ENCODE data around the gene KCNE2.
"Not testable (repeated sequence)": the region's sequence is repeated elsewhere in the genome, so short reads cannot be mapped to it uniquely, and the experiment has no call there.

KCNE2 gene

GRCh38 chr21:34353182-34353581 lies 10.6 kb upstream of the KCNE2 start:
- DNase-seq (ENCODE audit: low spot score) = no peak

- DNase-seq (ENCODE audit: low spot score) = no peak
Measured at GRCh38 chr21:34354836-34355235, 9.0 kb upstream of the KCNE2 start.

GRCh38 chr21:34355570-34355969 lies 8.2 kb upstream of the KCNE2 start:
- no peak for DNase-seq (ENCODE audit: low spot score)

DNA sequence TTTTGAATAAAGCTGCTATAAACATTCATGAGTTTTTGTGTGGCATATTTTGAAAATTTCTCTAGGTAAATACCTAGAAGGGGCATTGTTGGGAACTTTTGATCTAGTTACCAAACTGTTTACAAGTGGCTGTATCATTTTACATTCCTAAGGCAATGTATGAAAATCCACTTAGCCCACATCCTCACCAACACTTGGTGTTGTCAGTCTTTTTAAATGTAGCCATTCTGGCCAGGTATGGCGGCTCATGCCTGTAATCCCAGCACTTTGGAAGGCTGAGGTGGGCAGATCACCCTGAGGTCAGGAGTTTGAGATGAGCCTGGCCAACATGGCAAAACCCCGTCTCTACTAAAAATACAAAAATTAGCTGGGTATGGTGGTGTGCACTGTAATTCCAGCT lies 5.9 kb upstream of the KCNE2 start:
- no peak for DNase-seq (ENCODE audit: low spot score)

GRCh38 chr21:34358866-34359265 lies 4.9 kb upstream of the KCNE2 start:
- DNase-seq (ENCODE audit: low spot score) = no peak

DNA sequence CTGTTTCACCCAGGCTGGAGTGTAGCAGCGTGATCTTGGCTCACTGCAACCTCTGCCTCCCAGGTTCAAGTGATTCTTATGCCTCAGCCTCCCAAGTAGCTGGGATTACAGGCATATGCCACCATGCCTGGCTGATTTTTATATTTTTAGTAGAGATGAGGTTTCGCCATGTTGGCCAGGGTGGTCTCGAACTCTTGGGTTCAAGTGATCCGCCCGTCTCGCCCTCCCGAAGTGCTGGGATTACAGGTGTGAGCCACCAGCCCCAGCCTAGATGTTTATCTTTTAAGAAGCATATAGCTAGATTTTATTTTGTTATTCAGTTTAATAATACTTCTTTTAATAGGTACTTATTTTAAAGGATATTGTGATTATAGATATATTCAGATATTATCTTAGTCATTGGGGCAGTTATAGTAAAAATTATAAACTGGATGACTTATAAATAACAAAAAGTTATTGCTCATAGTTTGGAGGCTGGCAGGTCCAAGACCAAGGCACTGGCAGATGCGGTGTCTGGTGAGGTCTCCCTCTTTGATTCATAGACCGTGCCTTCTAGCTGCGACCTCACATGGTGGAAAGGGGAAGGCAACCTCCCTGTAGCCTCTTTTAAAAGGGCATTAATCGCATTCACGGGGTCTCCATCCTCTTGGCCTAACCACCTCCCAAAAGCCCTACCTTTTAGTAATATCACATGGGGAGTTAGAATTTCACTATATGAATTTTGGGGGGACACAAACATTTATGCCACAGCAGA lies 3.1 kb upstream of the KCNE2 start:
- no peak for DNase-seq (ENCODE audit: low spot score)

GRCh38 chr21:34362136-34362444 lies 1.7 kb upstream of the KCNE2 start:
- no peak for DNase-seq (ENCODE audit: low spot score)

GRCh38 chr21:34362670-34363069 lies 1.1 kb upstream of the KCNE2 start:
- no peak for DNase-seq (ENCODE audit: low spot score)

DNA sequence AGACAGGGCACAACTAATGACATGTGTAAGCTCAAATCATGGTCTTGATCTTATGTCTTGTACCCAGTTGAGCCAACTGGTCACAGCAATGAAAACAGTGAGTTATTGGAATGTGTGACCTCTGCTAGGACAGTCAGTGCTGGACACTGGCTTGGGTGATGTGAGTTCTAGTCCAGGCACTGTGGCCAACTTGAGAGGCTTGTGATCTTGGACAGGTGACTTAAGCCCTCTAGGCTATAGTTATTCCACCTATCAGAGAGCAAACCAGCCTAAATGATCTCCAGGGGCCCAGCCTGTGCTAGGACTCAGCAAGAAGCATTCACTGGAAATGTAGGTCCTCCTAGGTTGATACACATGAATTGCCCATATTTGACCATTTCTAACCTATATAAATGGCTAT lies 1.1 kb downstream of the KCNE2 start:
- no peak for DNase-seq (ENCODE audit: low spot score)

DNA sequence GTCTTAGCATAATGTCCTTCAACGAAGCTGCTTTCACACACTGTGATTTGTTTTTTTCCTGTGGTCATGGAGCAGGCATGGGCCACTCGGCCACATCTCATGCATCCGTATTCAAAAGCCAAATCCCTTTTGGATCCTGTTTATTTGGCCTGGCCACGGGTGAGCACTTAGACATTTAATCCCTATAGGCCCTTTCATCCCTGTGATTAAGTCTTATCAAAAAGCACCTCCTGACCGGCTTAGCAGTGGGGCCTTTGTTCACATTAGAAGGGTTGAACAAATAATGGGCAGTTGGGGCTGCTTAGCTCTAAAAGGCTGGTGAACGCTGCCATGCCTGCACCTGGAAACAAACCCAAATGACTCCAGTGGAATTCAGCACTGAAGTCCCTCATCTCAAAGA lies 2.0 kb downstream of the KCNE2 start:
- DNase-seq (ENCODE audit: low spot score) = no peak

- DNase-seq (ENCODE audit: low spot score) = peak; percentile 70
Measured at GRCh38 chr21:34367320-34367935, 3.6 kb downstream of the KCNE2 start.

DNA sequence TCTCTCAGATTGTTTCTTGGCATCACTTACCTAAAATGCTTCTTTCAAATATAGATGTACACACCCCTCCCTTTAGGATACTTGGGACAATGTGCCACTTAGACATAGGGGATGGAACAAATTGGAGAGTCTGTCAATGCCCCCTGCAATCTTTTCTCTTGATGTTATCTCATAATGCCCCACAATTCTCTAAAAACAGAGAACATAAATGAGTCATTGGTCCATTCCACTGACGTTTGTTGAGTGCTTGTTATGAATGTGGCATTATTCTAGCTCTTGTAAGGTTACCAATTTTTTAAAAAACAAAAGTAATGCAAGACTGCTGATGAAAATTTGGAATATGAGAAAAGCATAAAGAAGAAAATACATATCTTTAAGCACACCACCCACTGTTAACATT lies 5.9 kb downstream of the KCNE2 start:
- no peak for DNase-seq (ENCODE audit: low spot score)

GRCh38 chr21:34372321-34372720 lies 8.5 kb downstream of the KCNE2 start:
- no peak for DNase-seq (ENCODE audit: low spot score)

DNA sequence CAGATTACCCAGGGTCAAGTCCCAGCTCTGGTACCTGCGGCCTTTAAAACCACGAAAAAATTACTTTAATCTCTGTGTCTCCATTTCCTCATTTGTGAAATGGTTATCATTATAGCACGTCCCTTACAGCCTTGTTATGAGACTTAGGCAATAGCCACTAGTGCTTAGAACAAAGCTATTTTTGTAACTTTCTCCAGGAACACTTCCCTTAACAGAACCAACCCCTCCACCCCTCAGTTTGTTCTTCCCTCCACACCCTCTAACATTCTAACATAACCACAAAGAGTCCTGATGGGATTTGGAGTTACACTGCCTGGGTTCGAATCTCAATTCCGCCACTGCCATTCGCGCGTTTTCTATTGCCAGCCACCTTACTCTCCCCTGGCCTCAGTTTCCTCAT lies 10.7 kb downstream of the KCNE2 start:
- DNase-seq (ENCODE audit: low spot score) = not testable (repeated sequence)

GRCh38 chr21:34374940-34375618 lies 11.3 kb downstream of the KCNE2 start, which contains the start of gene SMIM11:
Gene SMIM11, plus strand, starts transcription at chr21:34375507. Its CDS starts 3,998 bp downstream, at chr21:34379505.
- not testable (repeated sequence) for DNase-seq (ENCODE audit: low spot score)

DNA sequence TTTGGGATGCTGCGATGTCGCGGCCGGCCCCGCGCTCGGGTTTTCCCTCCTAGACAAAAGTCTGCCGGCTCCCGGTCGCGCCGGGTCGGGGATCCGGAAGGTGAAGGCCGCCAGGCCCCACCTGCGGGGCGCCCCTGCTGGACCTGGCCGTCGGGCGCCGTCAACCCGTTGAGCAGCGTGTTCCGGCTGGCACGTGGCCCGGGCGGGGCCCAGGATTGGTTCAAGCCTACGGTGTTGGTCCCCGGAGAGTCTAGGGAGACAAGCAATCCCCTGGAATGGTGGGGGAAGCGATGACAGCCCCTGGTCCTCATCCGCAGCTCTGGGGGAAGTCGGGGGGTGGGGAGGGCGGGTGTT lies 11.8 kb downstream of the KCNE2 start:
- DNase-seq (ENCODE audit: low spot score) = not testable (repeated sequence)

DNA sequence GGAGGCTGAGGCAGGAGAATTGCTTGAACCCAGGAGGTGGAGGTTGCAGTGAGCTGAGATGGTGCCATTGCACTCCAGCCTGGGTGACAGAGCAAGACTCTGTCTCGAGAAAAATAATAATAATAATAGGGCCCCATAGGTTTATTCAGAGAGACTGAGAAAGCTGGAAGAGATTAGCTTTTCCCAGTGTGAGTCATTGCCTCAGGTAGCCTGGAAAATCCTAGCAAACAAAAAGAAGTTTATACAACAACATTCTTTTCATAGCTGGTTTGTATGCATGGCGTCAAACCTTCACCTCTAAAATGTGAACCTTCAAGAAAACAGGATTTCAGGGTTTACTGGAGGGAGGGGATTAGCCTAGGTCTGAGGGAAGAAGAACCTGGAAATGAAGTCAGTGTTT lies 19.3 kb downstream of the KCNE2 start:
- not testable (repeated sequence) for DNase-seq (ENCODE audit: low spot score)

GRCh38 chr21:34383724-34384415 lies 20.1 kb downstream of the KCNE2 start:
- DNase-seq (ENCODE audit: low spot score) = not testable (repeated sequence)

DNA sequence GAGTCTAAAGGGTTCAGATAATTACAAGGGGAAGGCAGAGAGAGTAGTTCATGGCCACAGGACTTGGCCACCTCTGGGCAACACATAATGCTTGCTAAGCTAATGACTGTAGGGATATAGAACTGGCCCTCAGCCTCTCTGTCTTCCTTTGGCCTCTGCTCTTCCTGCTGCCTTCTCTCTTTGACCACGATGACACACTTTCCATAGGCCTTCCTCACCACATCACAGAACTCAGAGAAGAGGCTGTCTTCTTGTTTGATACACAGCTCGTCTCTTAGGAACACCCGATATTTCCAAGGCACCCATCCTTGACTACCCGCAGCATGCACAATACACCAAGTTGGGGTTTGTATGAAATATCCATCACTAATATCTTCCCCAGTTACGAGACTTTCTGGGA lies 36.7 kb downstream of the KCNE2 start:
- not testable (repeated sequence) for DNase-seq (ENCODE audit: low spot score)

DNA sequence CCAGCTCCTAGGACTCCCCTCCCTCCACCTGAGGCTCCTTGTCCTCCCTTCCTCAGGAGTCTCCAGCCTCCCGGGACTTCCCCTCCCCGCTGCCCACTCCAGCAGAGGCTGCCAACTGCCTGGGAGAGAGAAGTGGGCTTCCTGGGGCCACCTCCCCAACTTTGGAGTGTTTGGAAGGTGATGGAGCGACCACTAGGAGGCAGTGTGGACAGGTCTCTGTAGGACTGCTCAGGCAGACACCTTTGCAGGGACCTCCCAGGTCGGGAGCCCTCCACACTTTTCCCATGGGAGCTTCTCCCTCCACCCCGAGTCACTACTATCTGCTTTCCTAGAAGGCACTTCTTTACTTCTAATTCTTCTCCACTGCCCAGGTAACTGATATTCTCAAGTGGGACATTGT lies 40.9 kb downstream of the KCNE2 start:
- DNase-seq (ENCODE audit: low spot score) = not testable (repeated sequence)

DNA sequence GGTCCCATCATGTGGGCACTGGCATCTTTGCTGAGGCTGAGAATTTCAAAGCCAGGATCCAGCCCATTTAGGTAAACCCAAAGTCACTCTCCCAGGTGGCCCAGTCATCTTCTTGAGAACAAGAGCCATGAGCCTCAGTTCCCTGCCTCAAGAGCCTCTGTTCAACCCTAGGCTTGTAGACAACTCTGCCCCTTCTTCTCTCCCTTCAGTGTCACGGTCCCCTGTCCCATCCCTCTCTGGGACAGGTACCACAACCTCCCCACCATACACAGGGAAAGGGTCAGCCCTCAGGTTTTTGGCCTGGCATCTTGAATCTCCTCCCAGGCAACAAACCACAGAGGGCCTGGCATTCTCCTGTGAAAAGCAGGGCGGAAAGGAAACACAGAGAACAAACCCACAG lies 41.9 kb downstream of the KCNE2 start:
- DNase-seq (ENCODE audit: low spot score) = not testable (repeated sequence)

GRCh38 chr21:34406102-34406501 lies 42.3 kb downstream of the KCNE2 start:
- not testable (repeated sequence) for DNase-seq (ENCODE audit: low spot score)

GRCh38 chr21:34406676-34407075 lies 42.9 kb downstream of the KCNE2 start:
- DNase-seq (ENCODE audit: low spot score) = not testable (repeated sequence)
